Airway epithelial cell (primary cell): ENCODE results near the gene CFAP43. TPM values are rescaled to one million over a fixed set of nuclear protein-coding genes. Genes with fewer than 3 reads are reported as not detected.

Experiments used
- total RNA-seq: library from RNA; depleted of rRNA; stranded (reverse); fragments of >200 nt; gene quantifications from 2 replicates; pipeline ENCODE4 v1.2.3, GENCODE V29; 2015

Gene CFAP43, protein sequence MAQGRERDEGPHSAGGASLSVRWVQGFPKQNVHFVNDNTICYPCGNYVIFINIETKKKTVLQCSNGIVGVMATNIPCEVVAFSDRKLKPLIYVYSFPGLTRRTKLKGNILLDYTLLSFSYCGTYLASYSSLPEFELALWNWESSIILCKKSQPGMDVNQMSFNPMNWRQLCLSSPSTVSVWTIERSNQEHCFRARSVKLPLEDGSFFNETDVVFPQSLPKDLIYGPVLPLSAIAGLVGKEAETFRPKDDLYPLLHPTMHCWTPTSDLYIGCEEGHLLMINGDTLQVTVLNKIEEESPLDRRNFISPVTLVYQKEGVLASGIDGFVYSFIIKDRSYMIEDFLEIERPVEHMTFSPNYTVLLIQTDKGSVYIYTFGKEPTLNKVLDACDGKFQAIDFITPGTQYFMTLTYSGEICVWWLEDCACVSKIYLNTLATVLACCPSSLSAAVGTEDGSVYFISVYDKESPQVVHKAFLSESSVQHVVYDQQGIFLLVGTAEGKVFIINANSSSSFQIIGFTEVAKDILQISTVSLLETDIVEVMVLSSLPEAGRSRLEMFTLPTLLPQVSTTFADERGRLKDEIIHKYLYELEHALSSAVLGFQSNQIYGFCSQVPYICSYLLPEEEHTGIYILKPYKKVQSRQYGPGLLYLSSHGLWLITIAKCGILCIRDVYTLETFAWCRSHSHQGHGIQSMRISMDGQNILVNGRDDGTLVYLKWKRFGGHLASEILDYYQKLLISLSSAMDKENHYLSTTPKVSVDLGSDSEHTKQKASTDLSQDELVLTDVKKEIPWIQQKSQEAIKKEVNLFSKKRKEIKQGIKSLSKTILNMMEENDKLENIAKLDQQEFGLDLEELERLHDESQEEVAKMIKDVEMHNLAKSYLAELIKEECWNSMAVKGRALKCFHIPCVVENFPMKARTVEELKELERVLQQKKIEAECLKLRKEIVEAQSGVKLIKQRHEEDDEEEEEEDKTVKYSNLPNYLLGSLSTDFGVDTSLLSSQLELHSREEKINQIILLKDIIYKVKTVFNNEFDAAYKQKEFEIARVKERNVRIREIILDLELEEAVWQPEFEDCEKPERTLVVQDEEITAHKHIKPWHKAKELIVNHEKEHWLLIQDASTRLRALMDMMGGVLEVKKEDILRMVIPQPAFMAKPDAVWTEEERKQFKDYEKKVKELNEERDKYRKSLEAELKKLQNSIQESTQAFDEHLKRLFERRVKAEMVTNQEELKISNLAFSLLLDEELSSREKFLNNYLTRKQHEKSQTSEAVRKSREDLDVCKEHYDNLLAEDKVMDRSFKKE (N-terminal part only)
- 0.09 and 0.21 TPM in 2 replicates for total RNA-seq

DNA sequence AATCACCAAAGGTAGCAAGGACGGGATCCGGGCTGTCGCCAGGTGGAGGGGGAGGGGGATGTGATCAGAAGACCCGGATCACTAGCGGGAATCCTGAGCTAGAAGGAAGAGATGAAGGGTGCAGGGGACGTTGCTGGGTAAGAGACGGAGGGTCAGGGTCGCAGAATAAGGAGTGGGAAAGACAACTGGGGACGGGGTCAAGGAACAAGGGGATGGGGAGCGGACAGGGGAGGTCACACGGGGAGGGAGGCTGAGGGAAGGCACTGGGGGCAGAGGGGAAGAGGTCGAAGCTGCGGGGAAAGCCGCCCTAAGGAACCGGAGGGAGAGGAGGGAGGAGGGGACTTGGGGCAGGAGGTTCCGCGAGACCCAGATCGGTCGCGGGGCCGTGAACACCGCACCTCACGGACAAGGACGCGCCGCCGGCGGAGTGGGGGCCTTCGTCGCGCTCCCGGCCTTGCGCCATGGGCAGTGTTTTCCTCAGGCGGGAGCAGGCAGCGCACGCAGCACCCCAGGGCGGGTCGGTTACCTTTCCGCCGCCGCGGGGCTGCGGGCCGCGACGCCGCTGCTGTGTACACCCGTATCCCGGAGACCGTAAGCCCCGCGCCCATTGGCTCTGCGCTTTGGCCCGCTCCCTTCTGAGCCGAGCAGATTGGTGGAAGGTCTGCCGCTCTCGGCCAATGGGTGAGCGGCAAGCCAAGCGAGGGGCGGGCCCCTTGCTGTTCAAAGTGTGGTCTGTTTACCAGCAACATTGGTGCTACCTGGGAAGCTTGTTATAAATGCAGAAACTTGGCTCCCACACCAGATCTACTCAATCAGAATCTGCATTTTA lies at the start of gene CFAP43:
CFAP43 (minus strand) TSS at position 581 of the 829 bp plus-strand sequence; CDS start at position 463, 118 bp downstream.

DNA sequence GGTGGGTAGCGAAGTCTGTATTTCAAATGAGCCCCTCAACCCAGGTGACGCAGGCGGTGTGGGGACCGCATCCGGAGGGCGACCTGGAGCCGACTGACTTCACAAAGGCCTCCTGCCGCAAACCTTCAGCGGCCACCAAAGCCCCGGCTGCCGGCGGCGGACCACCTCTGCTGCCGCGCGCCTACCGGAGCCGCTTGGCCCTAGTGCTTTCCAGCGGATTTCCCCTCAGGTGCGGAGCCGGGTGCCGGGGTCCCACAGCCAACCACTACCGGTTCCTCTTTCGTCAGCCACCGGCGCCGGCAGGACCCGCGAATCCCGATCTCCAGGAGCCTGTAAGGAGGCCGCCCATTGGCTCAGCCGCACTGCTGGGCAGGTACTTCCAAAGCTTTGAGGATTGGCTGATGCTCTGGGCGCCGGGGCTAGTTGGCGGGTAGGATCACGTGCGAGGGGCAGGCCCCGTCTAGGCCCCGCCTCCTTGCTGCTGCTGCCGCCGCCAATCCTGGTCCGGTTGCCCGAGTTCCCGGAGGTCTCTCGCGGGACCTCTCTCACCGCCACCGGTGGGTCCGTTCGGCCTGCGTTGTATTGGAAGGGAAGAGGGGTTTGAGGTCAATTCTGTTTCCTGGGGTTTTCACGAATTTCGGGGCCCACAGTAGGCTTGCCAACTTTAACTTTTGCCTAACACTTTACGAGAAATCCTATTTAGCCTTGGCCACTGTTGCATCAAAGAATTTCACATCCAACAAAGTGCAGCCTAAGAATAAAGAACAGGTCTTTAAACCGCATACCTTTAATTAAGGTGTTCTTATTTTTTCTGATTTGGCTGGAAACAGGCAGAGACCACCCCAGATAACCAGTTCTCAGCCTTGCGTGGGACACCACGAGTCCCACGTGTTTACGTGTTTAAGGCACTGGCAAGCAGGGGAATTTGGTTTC lies 36.8 kb upstream of the CFAP43 start, which contains the start of gene GSTO2:
GSTO2 (plus strand) TSS at position 472 of the 933 bp plus-strand sequence. CDS start 5,732 bp downstream, outside the sequence.

DNA sequence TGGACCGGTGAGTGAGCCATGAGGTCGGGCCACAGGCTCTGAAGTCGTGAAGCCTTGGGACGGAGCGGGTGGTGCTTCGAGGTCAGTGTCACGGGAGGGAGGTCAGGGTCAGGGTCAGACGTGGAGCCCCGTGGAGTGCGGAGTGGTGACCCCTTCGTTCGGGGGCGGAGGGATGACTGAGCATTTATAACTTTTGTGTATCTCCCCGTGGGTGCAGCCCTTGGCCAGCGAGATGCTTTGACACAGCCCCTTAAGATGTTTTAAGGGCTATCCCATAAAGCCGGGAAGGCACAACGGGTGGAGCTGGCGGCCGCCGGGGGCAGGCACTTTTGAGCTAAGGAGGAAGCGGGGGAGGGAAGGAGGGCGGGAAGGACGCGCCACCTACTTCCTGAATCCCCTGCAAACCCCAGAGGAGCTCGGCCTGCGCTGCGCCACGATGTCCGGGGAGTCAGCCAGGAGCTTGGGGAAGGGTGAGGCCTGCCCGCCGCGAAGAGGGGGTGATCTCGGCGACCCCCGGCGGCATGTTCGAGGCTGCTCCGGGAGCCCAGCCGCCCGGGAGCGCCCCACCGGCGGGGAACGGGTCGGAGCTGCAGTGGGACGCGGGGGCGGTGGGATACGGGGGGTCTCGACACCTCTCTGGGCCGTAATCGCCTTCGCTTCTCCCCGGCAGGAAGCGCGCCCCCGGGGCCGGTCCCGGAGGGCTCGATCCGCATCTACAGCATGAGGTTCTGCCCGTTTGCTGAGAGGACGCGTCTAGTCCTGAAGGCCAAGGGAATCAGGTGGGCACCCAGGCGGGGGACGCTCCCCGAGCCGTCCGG lies 22.5 kb upstream of the CFAP43 start, which contains the start of gene GSTO1:
GSTO1 (plus strand) TSS at position 400 of the 818 bp plus-strand sequence; CDS start at position 437, 37 bp downstream.

DNA sequence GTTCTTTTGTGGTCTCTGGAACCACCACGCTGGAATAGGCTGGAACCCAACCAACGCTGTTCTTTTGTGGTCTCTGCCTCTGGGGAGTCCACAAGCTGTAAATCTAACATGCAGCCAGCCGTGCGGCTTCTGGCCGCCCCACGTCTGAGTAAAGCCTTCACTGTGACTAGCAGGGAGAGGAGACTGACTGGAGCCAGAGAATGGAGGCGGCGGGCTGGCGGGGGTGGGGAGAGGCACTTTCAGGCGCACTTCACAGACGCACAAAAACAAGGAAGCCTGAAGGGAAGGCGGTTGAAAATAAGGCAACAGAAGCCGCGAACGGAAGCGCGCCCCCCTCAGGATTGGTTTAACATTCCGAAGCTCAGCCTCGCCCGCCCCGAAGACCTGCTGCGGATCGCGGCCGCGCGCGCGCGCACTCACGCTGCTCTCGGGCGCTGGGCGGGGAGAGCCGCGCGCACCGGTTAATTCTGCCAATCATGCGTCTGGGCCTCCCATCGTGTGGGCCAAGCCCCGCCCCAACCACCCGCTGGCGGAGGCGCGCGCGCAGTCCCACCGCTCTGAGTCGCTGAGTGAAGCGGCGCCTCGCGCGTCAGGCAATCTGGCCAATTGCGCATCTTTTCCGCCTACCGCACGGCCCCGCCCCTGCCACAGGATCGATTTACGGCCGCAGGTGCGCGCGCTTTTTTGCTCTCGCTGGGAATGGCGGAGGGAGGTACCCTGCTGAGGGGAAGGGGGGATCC lies 110.5 kb downstream of the CFAP43 start, which contains the start of gene SFR1:
SFR1 (plus strand) TSS at position 687 of the 740 bp plus-strand sequence; CDS start at position 700, 13 bp downstream.

DNA sequence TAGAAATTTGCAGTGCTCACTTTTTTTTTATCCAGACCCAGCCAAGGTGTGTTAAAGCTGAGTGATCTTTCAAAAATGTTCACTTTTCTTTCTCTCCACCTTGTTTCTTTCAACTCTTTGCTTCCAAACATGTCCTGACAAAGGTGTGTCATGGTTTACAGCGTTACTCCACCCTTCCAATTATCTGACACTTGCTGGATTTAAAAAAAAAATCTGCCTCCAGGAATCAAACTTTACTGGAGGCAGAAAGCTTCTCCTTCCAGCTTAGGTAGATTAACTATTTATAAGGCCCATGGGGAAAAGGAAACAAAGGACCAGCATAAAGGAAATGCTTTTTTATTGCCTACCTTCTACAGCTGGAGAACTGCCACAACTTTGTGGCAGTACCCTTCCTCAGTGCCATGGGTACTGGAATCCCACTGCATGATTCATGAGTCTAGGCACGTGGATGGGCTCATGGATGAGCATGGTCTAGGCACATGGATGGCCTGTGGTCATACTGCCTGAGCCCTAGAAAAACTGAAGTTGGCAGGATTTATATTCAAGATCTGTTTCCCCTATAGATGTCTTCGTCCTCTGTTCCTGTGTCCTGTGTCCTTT lies 146.3 kb downstream of the CFAP43 start, which contains the start of gene COL17A1:
COL17A1 (minus strand) TSS at position 80 of the 600 bp plus-strand sequence. CDS start 5,207 bp downstream, outside the sequence.

Other genes with a start within 250 kb of the CFAP43 start
- 507 and 607 TPM in 2 replicates for gene COL17A1, start 146.5 kb downstream of the CFAP43 start, total RNA-seq
- gene SFR1, start 110.2 kb downstream of the CFAP43 start, total RNA-seq, result 9.1 and 9.4 TPM in 2 replicates
- gene GSTO1, start 22.5 kb upstream of the CFAP43 start, total RNA-seq, result 187 and 189 TPM in 2 replicates
- gene GSTO2, start 36.8 kb upstream of the CFAP43 start, total RNA-seq, result 37.8 and 40.3 TPM in 2 replicates
- gene ITPRIP, start 106.1 kb upstream of the CFAP43 start, total RNA-seq, result 19.8 and 25.0 TPM in 2 replicates
- 0.05 and 0.28 TPM in 2 replicates for gene CFAP58, start 121.5 kb upstream of the CFAP43 start, total RNA-seq